ENCODE results near the gene AUH. TPM values are rescaled to one million over a fixed set of nuclear protein-coding genes. Genes with fewer than 3 reads are reported as not detected.

AUH gene
- total RNA-seq, 1 experiment from 2014 or later: 21.7 TPM

- Histone ChIP-seq H3K79me1 (ENCODE audit: insufficient read depth, low read depth, low read length, poor library complexity, severe bottlenecking) (no peaks in the 10 kb centered on the region), H2BK120ac (ENCODE audit: low read depth, low read length, poor library complexity, severe bottlenecking) (no peak overlapping the region), H4K91ac (ENCODE audit: insufficient read length, low read depth, low read length) (no peak overlapping the region), H3T11ph (ENCODE audit: low read length) (no peak overlapping the region), H3K27ac (ENCODE audit: insufficient read length, low read depth, low read length) (no peak overlapping the region), H2AK5ac (ENCODE audit: insufficient read length, low read length) (no peak overlapping the region), H2BK12ac (ENCODE audit: insufficient read length, low read depth, low read length) (no peak overlapping the region), H3K14ac (ENCODE audit: insufficient read depth, low read length) (no peak overlapping the region), H3K79me2 (ENCODE audit: insufficient read depth, low read length) (no peaks in the 10 kb centered on the region; the same call in 1 of the 2 replicates), H3K27me3 (ENCODE audit: insufficient read depth, low read length) (no peaks in the 10 kb centered on the region), H4K20me1 (ENCODE audit: control insufficient read depth, insufficient read depth, insufficient read length) (no peaks in the 10 kb centered on the region), H2BK5ac (ENCODE audit: insufficient read length, low read length) (no peak overlapping the region), H3K23ac (ENCODE audit: insufficient read length, low read depth, low read length) (no peak overlapping the region), H4K8ac (replicated peaks; ENCODE audit: insufficient read length, low read depth, low read length) (no peak overlapping the region), H3K23me2 (ENCODE audit: insufficient read length, low read depth, low read length, poor library complexity, severe bottlenecking) (no peaks in the 10 kb centered on the region), H3K56ac (ENCODE audit: insufficient read length, low read depth, low read length) (no peak overlapping the region), H3K9me3 (ENCODE audit: control insufficient read depth, low read depth, low read length) (no peaks in the 10 kb centered on the region), H3K4me2 (ENCODE audit: insufficient read depth, insufficient read length, low read length) (no peak overlapping the region), H2AFZ (ENCODE audit: low read length) (no peak overlapping the region), H2BK20ac (ENCODE audit: low read depth, low read length, poor library complexity, severe bottlenecking) (no peak overlapping the region), H3K18ac (ENCODE audit: insufficient read length, low read depth, low read length) (no peak overlapping the region), H4K5ac (ENCODE audit: insufficient read length, low read depth, low read length) (no peak overlapping the region), H3K4me1 (ENCODE audit: insufficient read depth, low read length) (peaks cover under 1% of the 10 kb centered on the region; the same call in 1 of the 2 replicates), H3K9ac (ENCODE audit: extremely low read depth, insufficient read length, low read length) (no peak overlapping the region), H2BK15ac (ENCODE audit: low read depth, low read length) (no peak overlapping the region), H3K4ac (ENCODE audit: low read depth, low read length) (no peak overlapping the region)
- H3K27me3 Mint-ChIP-seq (ENCODE audit: low read depth): no peaks in the 10 kb centered on the region
- H3K4me3 Mint-ChIP-seq: no peak overlapping the region
- no peak overlapping the region; a peak in 1 of 7 replicates for H3K27ac Mint-ChIP-seq
- peaks cover 39 to 43% of the 10 kb centered on the region in 2 experiments for H3K4me1 Mint-ChIP-seq
- WGBS (ENCODE audit: extremely low coverage, insufficient read length, low lambda C conversion rate): no CpG with 5 or more reads among the region's 3 CpGs
- no peak for DNase-seq
- H3K36me3 Mint-ChIP-seq (ENCODE audit: insufficient read depth in 1 of 3, low read depth in 3 of 3): peaks cover 9 to 13% (median 11%) of the 10 kb centered on the region in 3 experiments; a peak in 5 of 7 replicates
- H3K9me3 Mint-ChIP-seq: no peaks in the 10 kb centered on the region
- TF ChIP-seq CTCF (conservative IDR thresholded peaks at IDR 0.05): no peak
These were observed 12.6 kb downstream of the AUH start for GRCh38 chr9:91349115-91349555.
